PFSK-1 (cell line): ENCODE data around the gene ENPP1.

Experiments used
- POLR2AphosphoS5 ChIP-seq: IDR thresholded peaks from 2 replicates; pipeline ENCODE4 v1.6.1; 2012; ENCODE audit warnings: low read depth, mild to moderate bottlenecking, control low read depth, low read length, moderate library complexity
- REST ChIP-seq, 2 experiments: IDR thresholded peaks; 2 replicates each; pipeline versions ENCODE4 v1.6.1 to v1.8.0; 2011 to 2012; ENCODE audit warnings: low read depth in 2 of 2, low read length in 2 of 2, control low read depth in 1 of 2, inconsistent platforms in 1 of 2, mild to moderate bottlenecking in 1 of 2, moderate library complexity in 1 of 2; ENCODE audit not compliant: insufficient read depth in 1 of 2
- TAF1 ChIP-seq: IDR thresholded peaks from 2 replicates; pipeline ENCODE4 v1.6.1; 2012; ENCODE audit warnings: low read length, control low read depth, borderline replicate concordance; ENCODE audit not compliant: insufficient read depth

GRCh38 chr6:131920656-131921055 lies 112.8 kb downstream of the ENPP1 start:
- TF ChIP-seq POLR2AphosphoS5 (no peak), TAF1 (no peak), REST (IDR thresholded peaks at IDR 0.05; ENCODE audit: insufficient read depth in 1 of 2, low read depth in 2 of 2, low read length in 2 of 2) (no peak)
